ENCODE results near the gene ZNF230.
A peak's percentile ranks its signal among the peaks of the same experiment; 100 is the strongest.

ZNF230 gene

GRCh38 chr19:44002566-44003460, at the start of gene ZNF230:
Gene ZNF230, plus strand, starts transcription at chr19:44002957. Its CDS starts 4,122 bp downstream, at chr19:44007079.
- DNase-seq, result peak; percentile 93

GRCh38 chr19:43956827-43957226, 45.9 kb upstream of the ZNF230 start:
- DNase-seq, result no peak

DNA sequence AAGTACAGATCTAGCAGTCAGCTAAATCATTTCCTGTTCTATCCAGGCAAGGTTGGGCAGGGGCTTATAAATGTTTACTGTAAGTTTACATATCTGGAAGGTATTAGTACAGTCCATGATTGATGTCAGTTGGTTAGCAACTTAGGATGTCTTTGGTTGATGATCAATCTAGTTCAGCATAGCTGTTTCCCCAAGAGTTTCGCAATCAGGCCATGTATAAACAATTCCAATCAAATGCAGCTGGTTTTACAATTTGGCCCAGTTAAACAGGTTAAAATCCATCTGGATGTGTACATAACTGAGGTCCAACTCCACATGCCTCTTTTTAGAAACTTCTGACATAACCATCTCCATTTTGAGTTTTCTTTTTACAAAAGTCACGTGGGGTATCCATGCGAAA, 44.9 kb upstream of the ZNF230 start:
- DNase-seq, result no peak

DNA sequence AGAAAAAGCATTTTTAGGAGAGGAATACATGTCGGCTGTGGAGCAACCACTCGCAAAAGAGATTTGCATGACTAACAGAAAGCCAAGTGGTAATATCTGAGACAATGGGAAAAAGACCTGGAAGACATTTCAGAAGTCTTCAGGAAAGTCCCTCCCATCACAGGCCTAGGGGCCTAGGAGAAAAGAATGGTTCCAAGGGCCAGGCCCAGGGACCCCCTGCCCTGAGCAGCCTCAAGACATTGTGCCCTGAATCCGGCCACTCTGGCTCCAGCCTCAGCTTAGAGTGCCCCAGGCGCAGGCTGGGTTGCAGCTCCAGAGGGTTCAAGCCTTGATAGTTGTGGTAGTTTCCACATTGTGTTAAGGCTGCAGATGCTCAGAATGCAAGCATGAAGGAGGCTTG, 42.3 kb upstream of the ZNF230 start:
- DNase-seq, result no peak

DNA sequence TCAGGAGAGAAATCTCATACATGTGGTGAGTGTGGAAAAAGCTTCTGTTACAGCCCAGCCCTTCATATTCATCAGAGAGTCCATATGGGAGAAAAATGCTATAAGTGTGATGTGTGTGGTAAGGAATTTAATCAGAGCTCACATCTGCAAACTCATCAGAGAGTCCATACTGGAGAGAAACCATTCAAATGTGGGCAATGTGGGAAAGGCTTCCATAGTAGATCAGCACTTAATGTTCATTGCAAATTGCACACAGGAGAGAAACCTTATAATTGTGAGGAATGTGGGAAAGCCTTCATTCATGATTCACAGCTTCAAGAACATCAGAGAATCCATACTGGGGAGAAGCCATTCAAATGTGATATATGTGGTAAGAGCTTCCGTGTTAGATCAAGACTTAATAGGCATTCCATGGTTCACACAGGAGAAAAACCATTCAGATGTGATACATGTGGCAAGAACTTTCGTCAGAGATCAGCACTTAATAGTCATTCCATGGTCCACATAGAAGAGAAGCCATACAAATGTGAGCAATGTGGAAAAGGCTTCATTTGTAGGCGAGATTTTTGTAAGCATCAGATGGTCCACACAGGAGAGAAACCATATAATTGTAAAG, 36.6 kb upstream of the ZNF230 start:
- no peak for DNase-seq

DNA sequence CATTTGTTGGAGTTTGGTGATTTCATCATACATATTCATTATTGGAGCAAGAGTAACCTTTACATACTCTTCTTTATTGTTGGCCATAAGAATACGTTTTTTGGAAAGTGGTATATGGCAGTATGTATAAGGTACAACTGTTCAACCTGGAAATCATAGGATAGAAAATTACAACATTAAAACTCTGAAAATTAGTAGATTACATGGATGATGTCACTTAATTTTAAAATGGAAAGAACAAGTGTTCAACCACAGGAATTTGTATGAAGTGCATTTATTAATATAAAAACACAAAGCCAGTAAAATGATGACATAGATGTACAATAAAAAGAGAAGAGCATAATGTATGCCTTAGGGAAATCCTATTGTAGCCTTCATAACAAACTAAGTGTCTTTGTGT, 26.0 kb upstream of the ZNF230 start:
- no peak for DNase-seq

DNA sequence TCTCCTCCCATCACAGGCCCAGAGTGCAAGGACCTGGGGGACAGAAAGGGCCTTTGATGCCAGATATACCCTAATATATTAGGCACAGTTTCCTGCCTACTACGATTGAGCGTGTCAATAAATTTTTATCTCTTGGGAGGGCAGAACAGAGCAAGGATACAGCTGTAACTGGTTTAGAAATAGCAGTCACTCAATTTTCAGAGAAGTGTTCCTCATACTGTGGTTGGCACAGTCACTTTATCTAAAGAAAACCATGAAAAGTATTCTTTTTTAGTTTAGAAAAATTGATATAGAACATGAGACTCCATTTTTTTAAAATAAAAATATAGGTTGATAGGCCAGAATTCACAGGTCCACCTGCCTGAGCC, 19.2 kb upstream of the ZNF230 start:
- DNase-seq, result no peak

GRCh38 chr19:43983912-43984686, 18.7 kb upstream of the ZNF230 start, which contains the start of gene ZNF155:
Gene ZNF155, plus strand, starts transcription at chr19:43984188. Its CDS starts 4,356 bp downstream, at chr19:43988544.
- peak; percentile 96 for DNase-seq

- no peak for DNase-seq
These were observed 18.1 kb upstream of the ZNF230 start for GRCh38 chr19:43984687-43985000.

GRCh38 chr19:43997631-43998290, 5.0 kb upstream of the ZNF230 start:
- no peak for DNase-seq

DNA sequence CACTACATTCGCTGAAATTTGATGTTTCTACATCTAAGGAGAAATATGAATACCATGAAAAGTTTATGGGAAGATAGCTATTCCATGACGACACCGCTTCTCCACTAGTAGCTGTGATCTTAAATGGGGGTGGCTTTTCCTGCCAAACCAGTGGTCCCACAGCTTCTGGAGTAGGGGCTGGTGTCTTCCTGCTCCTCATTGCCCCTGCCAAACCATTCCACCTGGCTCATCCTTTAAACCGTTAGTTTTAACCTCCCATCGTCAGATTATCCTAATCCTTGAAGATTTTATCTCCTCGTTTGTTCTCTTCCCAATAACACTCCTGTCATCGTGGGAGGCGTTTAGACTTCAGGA, 568 bp upstream of the ZNF230 start:
- DNase-seq, result no peak

DNA sequence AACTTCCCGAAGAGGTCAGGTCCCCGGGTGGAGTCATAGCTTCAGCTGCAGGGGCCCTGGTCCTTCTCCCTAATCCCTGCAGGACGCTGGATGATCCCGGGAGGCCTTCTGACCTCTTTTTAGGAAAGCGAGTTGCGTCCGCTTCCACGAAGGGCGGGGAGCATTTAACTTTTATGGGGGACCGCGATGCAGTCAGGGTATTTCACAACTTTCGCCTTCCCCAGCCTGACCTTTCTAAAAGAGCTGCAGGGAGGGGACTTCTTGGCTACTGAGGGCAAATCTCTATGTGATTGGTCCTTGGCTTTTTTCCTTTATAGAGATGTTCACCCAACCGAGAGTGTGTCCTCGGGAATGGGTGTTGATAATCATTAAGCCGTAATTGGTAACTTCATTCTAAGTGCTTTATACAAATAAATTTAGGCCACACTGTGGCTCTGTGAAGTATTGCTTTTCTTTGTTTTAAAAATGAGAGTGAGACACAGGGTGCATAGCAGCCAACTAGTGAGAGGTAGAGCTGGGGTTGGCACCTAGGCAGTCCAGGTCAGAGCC, 778 bp downstream of the ZNF230 start:
- no peak for DNase-seq

DNA sequence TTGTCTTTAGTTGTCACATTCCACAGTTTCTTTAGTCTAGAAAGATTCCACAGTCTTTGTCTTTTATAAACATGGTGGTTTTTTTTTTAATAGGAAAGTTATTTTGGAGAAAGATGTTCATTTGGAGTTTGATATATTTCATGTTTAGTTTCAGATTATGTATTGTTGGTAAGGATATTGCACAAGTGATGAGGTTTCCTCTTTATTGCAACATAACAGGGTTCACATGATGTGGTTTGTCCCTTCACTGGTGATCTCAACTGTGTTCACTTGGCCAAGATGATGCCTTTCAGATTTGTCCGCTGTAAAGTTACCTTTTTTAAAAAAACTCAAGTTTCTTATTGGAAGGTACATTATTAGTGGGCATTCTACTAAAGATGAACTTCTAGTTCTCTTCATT, 3.2 kb downstream of the ZNF230 start:
- DNase-seq, result no peak

GRCh38 chr19:44007473-44007872, 4.7 kb downstream of the ZNF230 start:
- no peak for DNase-seq

DNA sequence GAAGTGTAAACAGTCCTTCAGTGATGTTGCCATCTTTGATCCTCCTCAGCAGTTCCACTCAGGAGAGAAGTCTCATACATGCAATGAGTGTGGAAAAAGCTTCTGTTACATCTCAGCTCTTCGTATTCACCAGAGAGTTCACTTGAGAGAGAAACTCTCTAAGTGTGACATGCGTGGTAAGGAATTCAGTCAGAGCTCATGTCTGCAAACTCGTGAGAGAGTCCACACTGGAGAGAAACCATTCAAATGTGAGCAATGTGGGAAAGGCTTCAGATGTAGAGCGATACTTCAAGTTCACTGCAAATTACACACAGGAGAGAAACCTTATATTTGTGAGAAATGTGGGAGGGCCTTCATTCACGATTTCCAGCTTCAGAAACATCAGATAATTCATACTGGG, 7.7 kb downstream of the ZNF230 start:
- DNase-seq, result no peak

GRCh38 chr19:44019498-44019897, 16.7 kb downstream of the ZNF230 start:
- DNase-seq, result no peak

GRCh38 chr19:44021221-44021620, 18.5 kb downstream of the ZNF230 start:
- DNase-seq, result no peak

DNA sequence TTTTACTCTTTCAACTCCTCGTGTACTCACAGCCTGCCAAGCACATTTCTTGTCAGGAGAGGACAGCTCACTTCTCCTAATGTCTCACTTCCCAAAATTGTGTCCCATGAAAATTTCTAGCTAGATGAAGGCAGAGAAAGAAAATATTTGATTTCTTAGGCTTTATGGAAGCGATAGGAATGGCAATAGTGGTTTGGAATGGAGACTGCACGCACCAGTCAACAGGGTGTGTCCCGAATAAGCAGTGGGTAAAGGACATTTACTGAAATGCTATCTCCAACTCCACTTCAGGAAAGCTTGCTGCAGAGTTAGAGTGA, 22.1 kb downstream of the ZNF230 start:
- no peak for DNase-seq

GRCh38 chr19:44025217-44025936, 22.6 kb downstream of the ZNF230 start, which contains the start of gene ZNF222:
Gene ZNF222, plus strand, starts transcription at chr19:44025379. Its CDS starts 58 bp downstream, at chr19:44025437.
- DNase-seq, result peak; percentile 61

DNA sequence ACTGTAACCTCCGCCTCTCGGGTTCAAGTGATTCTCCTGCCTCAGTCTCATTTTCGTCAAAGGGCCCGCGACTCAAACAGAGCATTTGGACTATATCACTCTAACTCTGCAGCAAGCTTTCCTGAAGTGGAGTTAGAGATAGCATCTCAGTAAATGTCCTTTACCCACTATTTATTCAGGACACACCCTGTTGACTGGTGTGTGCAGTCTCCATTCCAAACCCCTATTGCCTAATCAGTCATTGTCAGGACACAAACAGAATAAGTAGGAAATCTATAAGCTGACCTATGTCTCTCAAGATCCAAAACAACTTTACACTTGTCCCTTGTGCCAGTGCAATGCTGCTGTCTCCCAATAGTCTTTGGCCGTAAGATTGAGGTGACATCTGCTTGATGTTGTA, 23.9 kb downstream of the ZNF230 start:
- DNase-seq, result no peak

DNA sequence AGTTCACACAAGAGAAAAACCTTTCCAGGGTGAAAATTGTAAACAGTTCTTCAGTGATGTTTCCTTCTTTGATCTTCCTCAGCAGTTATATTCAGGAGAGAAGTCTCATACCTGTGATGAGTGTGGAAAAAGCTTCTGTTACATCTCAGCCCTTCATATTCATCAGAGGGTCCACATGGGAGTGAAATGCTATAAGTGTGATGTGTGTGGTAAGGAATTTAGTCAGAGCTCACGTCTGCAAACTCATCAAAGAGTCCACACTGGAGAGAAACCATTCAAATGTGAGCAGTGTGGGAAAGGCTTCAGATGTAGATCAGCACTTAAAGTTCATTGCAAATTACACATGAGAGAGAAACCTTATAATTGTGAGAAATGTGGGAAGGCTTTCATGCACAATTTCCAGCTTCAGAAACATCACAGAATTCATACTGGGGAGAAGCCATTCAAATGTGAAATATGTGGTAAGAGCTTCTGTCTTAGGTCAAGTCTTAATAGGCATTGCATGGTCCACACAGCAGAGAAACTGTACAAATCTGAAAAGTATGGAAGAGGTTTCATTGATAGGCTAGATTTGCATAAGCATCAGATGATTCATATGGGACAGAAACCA, 29.3 kb downstream of the ZNF230 start:
- no peak for DNase-seq

GRCh38 chr19:44042147-44042546, 39.4 kb downstream of the ZNF230 start:
- DNase-seq, result no peak

Measured in DMS 273 treated with DMSO at 0.1 percent for 48 hours (cell line).